Heart left ventricle (tissue), 16 donors: ENCODE data around the gene DNAJB6. TPM values are rescaled to one million over a fixed set of nuclear protein-coding genes. Genes with fewer than 3 reads are reported as not detected.

Experiments
- ATAC-seq, 4 donors: fragments of 200-7000 bp; cut with Tn5 transposase; one replicate each; pipeline ENCODE4 v1.9.1; 2020 to 2022; ENCODE audit warnings: moderate library complexity in 4 of 4, mild to moderate bottlenecking in 3 of 4, moderate number of reproducible peaks in 1 of 4
- DNase-seq, 5 donors: peaks; one replicate each; pipeline ENCODE4 v3.0.0-alpha.2; 2020
- H3K27ac ChIP-seq, 12 donors: fragments of 200-600 bp; sonication (generic) in 4 of 12; one replicate each; pipeline versions ENCODE4 v1.5.0 to v1.8.0; 2016 to 2022; ENCODE audit warnings: mild to moderate bottlenecking in 2 of 12
- H3K27me3 ChIP-seq, 9 donors: fragments of 200-600 bp; sonication (generic) in 2 of 9; one replicate each; pipeline versions ENCODE4 v1.5.1 to v1.8.0; 2016 to 2022; ENCODE audit warnings: mild to moderate bottlenecking in 3 of 9
- H3K36me3 ChIP-seq, 9 donors: fragments of 200-600 bp; sonication (generic) in 2 of 9; one replicate each; pipeline versions ENCODE4 v1.5.0 to v1.8.0; 2018 to 2022; ENCODE audit warnings: mild to moderate bottlenecking in 2 of 9
- H3K4me1 ChIP-seq, 12 donors: fragments of 200-600 bp; sonication (generic) in 4 of 12; one replicate each; pipeline versions ENCODE4 v1.5.0 to v1.8.0; 2016 to 2022; ENCODE audit warnings: mild to moderate bottlenecking in 3 of 12
- H3K4me3 ChIP-seq, 12 donors: fragments of 200-600 bp; sonication (generic) in 4 of 12; one replicate each; pipeline versions ENCODE4 v1.5.0 to v1.8.0; 2017 to 2022; ENCODE audit warnings: mild to moderate bottlenecking in 9 of 12, moderate library complexity in 4 of 12
- H3K9me3 ChIP-seq, 12 donors: fragments of 200-600 bp; sonication (generic) in 4 of 12; one replicate each; pipeline versions ENCODE4 v1.5.0 to v1.8.0; 2016 to 2022; ENCODE audit warnings: mild to moderate bottlenecking in 1 of 12
- POLR2A ChIP-seq, 2 donors: fragments of 450-650 bp; IDR thresholded peaks; one replicate each; pipeline ENCODE4 v1.6.1; 2017; ENCODE audit warnings: antibody characterized with exemption in 2 of 2, mild to moderate bottlenecking in 2 of 2, moderate library complexity in 2 of 2
- WGBS, 4 donors: extraction: QIAGEN DNeasy Blood & Tissue Kit in 2 of 4; methylation state at CpG; one replicate each; pipeline versions ENCODE4 v1.1.5 to v1.1.7; 2013 to 2018; 5-methylcytosine and 5-hydroxymethylcytosine counted together
- intact Hi-C, 10 donors: fragments of 100-400 bp; cut with DNase I; formaldehyde crosslinking; loops; one replicate each; pipeline versions ENCODE4 v1.11.1 to v1.14.2; 2022
- polyA plus RNA-seq, 2 donors: library from polyadenylated mRNA; stranded (reverse); fragments of 200-250 nt; gene quantifications; one replicate each; pipeline ENCODE4 v1.2.3, GENCODE V29; 2013
- total RNA-seq, 9 donors: library from RNA; depleted of rRNA in 2 of 9; stranded (reverse); fragments of >200 nt in 2 of 9; fragmentation: NEBNext Ultra II Directional in 3 of 9; extraction: Animal tissue kit (Norgen Biotek cat#: 25700) in 3 of 9; gene quantifications; one replicate each; pipeline versions ENCODE4 v1.1.0 to v1.2.4, GENCODE V29; 2016 to 2023
- TF ChIP-seq, protein P1 (sequence below), 12 donors: fragments of 200-600 bp; sonication (generic) in 4 of 12; IDR thresholded peaks; one replicate each; pipeline versions ENCODE4 v1.5.0 to v1.8.0; 2018 to 2022; ENCODE audit warnings: antibody characterized with exemption in 12 of 12, mild to moderate bottlenecking in 5 of 12
- donor health status: ischemic (EF 13 %, LVEDD 7.1; RV severe dilation, severe dysfunction).
- donor health status: healthy with polysubstance abuse.
- donor health status: DM: no; HTN: yes; CAD: no.
- donor health status: DM: no; HTN: no; CAD: no.
- donor health status: ischemic (EF 25% LVEDD 6.9; RV normal size, moderate dysfunction).
- donor health status: ischemic (EF 25% LVEDD 5.7; RV mildly dilated, moderate dysfunction).
- donor health status: healthy.
- donor health status: DM: yes; HTN: yes; CAD: no.
- donor health status: ischemic (EF 35%, LVEDD 5.7; RV mildly dilated, moderate dysfunction).
- donor health status: nonischemic (EF 11% LVEDD 7.7; RV severe dilation, severe dysfunction).
- donor health status: DM: yes; HTN: yes; CAD: no.
- donor health status: PGD.
- donor health status: ischemic (EF 29% LVEDD 5.4; RV normal size, mild dysfunction).
- donor health status: nonischemic (EF 23%, LVEDD 6.1; RV moderate dilation, normal function).

The DNAJB6 gene
- total and polyA plus RNA-seq, 11 donors, result 118 to 237 (median 162) TPM

DNA sequence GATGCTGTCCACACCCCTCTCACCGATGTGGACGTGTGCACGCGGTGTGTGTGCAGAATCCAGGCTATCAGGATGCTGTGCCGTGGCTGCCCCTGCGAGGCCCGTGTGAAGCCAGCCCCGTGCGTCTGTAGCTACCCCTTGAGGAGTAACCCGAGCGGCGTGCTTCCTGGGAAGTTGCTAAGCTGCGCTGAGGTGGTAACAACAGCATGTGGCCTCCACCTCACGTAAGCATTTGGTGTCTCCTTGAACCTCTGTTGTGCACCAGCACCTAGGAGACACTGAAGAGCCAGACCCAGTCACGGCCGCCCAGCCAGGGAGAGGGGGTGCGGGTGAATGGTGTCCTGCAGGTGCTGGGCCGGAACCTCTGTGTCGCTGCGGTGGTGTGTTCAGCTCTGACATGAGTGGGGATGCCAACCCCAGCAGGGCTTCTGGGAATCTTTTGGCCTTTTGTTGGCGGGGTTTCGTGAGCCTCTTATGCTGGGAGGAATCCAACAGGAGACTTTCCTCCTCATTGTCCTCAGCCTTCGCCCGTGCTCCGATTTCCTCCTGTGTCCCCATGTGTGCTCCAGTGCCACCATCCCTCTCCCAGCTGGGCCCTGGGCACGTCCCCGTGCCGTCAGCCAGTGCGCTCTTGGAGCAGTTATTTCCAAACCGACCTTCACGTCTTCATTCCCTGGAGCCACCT is 60.4 kb downstream of the DNAJB6 start:
- H3K4me1 ChIP-seq, result peaks cover 0 to 70% (median 35%) of the 10 kb centered on the region in 12 donors
- no peaks in the 10 kb centered on the region for H3K27me3 ChIP-seq
- TF ChIP-seq POLR2A (IDR thresholded peaks at IDR 0.05), result no peak
- TF ChIP-seq, protein P1, sequence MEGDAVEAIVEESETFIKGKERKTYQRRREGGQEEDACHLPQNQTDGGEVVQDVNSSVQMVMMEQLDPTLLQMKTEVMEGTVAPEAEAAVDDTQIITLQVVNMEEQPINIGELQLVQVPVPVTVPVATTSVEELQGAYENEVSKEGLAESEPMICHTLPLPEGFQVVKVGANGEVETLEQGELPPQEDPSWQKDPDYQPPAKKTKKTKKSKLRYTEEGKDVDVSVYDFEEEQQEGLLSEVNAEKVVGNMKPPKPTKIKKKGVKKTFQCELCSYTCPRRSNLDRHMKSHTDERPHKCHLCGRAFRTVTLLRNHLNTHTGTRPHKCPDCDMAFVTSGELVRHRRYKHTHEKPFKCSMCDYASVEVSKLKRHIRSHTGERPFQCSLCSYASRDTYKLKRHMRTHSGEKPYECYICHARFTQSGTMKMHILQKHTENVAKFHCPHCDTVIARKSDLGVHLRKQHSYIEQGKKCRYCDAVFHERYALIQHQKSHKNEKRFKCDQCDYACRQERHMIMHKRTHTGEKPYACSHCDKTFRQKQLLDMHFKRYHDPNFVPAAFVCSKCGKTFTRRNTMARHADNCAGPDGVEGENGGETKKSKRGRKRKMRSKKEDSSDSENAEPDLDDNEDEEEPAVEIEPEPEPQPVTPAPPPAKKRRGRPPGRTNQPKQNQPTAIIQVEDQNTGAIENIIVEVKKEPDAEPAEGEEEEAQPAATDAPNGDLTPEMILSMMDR (IDR thresholded peaks at IDR 0.05), result no peak
- no peaks in the 10 kb centered on the region for H3K9me3 ChIP-seq
- DNase-seq, result peak in 1 of 5 donors; percentile 32
- H3K27ac ChIP-seq, result peak overlapping the region; percentile 59 to 97 (median 80)
- 84 to 91% (median 86%) methylated on average over 27 to 31 of the region's 31 CpGs for WGBS, 4 donors
- H3K4me3 ChIP-seq, result no peak overlapping the region
- H3K36me3 ChIP-seq, result peaks cover 0 to 55% (median 20%) of the 10 kb centered on the region in 9 donors
- intact Hi-C loops, result loop anchor here in 3 of 10 donors (5.0 to 10.0 kb wide), 3 partner anchors 50 to 122 kb away; partner anchors contain the start of gene DNAJB6 (in 1 of the 3)
- ATAC-seq, result peak in 3 of 4 donors; percentile 20 to 38 (median 25)

DNA sequence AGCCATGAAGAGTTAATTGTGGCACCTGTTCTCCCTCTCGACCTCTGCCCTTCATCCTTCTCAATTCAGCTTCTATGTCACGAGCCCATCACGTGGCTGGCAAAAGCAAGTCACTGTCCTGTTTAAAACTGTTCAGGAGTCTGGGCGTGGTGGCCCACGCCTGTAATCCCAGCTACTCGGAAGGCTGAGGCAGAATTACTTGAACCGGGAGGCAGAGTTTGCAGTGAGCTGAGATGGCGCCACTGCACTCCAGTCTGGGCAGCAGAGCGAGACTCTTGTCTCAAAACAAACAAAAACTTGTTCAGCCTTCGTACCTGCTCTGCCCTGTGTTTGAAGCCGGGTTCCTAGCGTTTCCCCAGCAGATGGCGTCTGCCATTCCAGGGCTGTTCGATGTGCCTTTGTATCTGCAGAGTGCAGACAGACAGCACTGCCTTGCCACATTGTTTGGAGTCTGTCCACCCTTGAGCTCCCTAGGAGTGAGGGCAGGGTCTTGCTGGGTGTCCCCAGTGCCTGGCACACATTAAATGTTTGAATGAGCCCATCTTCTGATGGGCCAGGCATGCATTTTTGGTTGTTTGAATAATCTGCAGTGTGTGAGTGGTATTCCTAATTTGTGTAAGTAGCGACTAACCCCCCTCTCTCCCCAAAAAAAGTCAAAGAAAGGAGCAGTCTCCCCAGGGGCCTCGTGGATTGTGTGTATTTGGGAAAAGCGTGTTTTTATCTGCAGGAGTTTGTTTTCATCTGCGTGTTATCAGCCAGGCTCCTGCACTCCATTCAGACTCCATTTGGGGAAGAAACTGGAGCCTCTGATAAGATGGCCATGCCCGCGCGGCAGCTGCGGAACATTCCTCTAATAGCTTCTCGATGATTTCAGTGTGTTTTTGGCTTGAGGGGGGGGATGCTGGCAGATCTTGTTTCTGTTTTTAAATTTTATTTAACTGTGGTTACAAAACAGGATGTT is 61.2 kb downstream of the DNAJB6 start:
- peaks cover 0 to 55% (median 20%) of the 10 kb centered on the region in 9 donors for H3K36me3 ChIP-seq
- peak in 4 of 5 donors; percentile 43 to 72 (median 64) for DNase-seq
- intact Hi-C loops, result loop anchor here in 3 of 10 donors (5.0 to 10.0 kb wide), 3 partner anchors 51 to 123 kb away; partner anchors contain the start of gene DNAJB6 (in 1 of the 3)

DNA sequence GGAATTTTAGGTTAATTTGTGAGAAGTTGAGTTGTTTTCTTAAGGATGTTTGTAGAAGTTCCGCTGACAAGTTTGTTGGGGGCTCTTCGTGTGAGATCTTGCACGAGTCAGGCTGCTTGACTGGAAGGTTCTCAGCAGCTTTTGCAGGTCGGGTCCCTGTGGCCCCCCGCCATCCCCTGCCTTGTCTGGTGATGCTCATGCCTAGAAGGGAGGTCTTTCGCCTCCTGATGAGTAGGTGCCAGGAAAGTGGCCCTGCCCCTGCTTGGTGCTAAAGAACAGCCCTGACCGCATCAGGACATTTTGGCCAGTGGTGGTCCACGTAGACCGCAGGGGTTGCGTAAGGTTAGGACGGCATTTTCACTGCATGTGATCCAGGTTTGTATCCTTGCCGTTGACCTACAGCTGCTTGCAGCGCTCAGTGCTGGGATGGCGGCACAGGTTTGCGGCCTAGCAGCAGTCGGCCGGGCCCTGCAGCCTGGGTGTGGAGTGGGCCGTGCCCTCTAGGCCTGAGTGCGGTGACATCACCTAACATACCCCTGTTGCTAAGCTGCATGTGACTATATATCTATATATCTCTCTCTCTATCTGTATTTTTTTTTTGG is 62.4 kb downstream of the DNAJB6 start:
- Histone ChIP-seq H3K27me3 (no peaks in the 10 kb centered on the region), H3K27ac (peak overlapping the region; percentile 59 to 97 (median 80)), H3K9me3 (no peaks in the 10 kb centered on the region), H3K36me3 (peaks cover 0 to 48% (median 20%) of the 10 kb centered on the region in 9 donors), H3K4me3 (no peak overlapping the region), H3K4me1 (peaks cover 0 to 73% (median 29%) of the 10 kb centered on the region in 12 donors)
- no peak for ATAC-seq
- DNase-seq, result peak in 1 of 5 donors; percentile 22
- TF ChIP-seq POLR2A (IDR thresholded peaks at IDR 0.05), result no peak
- TF ChIP-seq, protein P1 (IDR thresholded peaks at IDR 0.05), result no peak
- intact Hi-C loops, result loop anchor here in 3 of 10 donors (5.0 to 10.0 kb wide), 3 partner anchors 52 to 124 kb away; partner anchors contain the start of gene DNAJB6 (in 1 of the 3)
- 79 to 89% (median 84%) methylated on average over 14 to 19 of the region's 19 CpGs for WGBS, 4 donors

More for the DNA sequence above, 61.2 kb downstream of the DNAJB6 start:
- TF ChIP-seq, protein P1 (IDR thresholded peaks at IDR 0.05), result peak; percentile 15 to 65 (median 42)
- TF ChIP-seq POLR2A (IDR thresholded peaks at IDR 0.05), result no peak
- peak; percentile 68 to 81 (median 76) for ATAC-seq
- Histone ChIP-seq H3K27me3 (no peaks in the 10 kb centered on the region), H3K4me3 (peak overlapping the region in 5 of 12 donors; percentile 0 to 17 (median 9)), H3K9me3 (no peaks in the 10 kb centered on the region), H3K27ac (peak overlapping the region; percentile 59 to 97 (median 80)), H3K4me1 (peaks cover 0 to 70% (median 31%) of the 10 kb centered on the region in 12 donors)
- WGBS, 4 donors, result 33 to 43% (median 37%) methylated on average over 19 to 23 of the region's 23 CpGs
